G401 (cell line): ENCODE data around the gene CCDC149. TPM values are rescaled to one million over a fixed set of nuclear protein-coding genes. Genes with fewer than 3 reads are reported as not detected.
"Not testable (repeated sequence)": the region's sequence is repeated elsewhere in the genome, so short reads cannot be mapped to it uniquely, and the experiment has no call there.

ENCODE experiments used
- DNase-seq: peaks from one replicate; pipeline ENCODE4 v3.0.0-alpha.2; 2015; ENCODE audit warnings: low spot score
- in situ Hi-C: cut with HindIII; loops from 2 replicates; pipeline ENCODE4 v1.10.0; 2016; ENCODE audit warnings: low sequenced_read_pairs, mixed read lengths
- total RNA-seq: library from RNA; depleted of rRNA; stranded (reverse); fragments of >200 nt; shearing (Covaris generic); gene quantifications from 2 replicates; pipeline ENCODE4 v1.2.3, GENCODE V29; 2014

The CCDC149 gene
- total RNA-seq, 1 experiment from 2014 or later: not detected

GRCh38 chr4:24921491-24921890 lies 8.6 kb upstream of the CCDC149 start:
- DNase-seq: no peak
- in situ Hi-C loops: no loop called here

- no peak for DNase-seq
- in situ Hi-C loops: no loop called here
These were observed 7.2 kb upstream of the CCDC149 start for GRCh38 chr4:24920008-24920407.

- in situ Hi-C loops: no loop called here
These were observed 4.4 kb upstream of the CCDC149 start for GRCh38 chr4:24917076-24917856.

GRCh38 chr4:24915121-24915922 lies 2.5 kb upstream of the CCDC149 start:
- DNase-seq: peak; percentile 75
- in situ Hi-C loops: no loop called here

More at GRCh38 chr4:24917076-24917856, 4.4 kb upstream of the CCDC149 start:
- DNase-seq: no peak

- in situ Hi-C loops: no loop called here
- DNase-seq: no peak
These were observed 1.6 kb upstream of the CCDC149 start for GRCh38 chr4:24914460-24914859.

GRCh38 chr4:24913119-24913485 lies 260 bp upstream of the CCDC149 start:
- DNase-seq: peak; percentile 22
- in situ Hi-C loops: no loop called here

- DNase-seq: no peak
- in situ Hi-C loops: no loop called here
These were observed 2.3 kb downstream of the CCDC149 start for GRCh38 chr4:24910499-24910898.

GRCh38 chr4:24909606-24910005 lies 3.2 kb downstream of the CCDC149 start:
- DNase-seq, in situ Hi-C loops: not testable (repeated sequence)

GRCh38 chr4:24897639-24898038 lies 15.2 kb downstream of the CCDC149 start:
- in situ Hi-C loops: no loop called here
- DNase-seq: peak; percentile 58

GRCh38 chr4:24896977-24897376 lies 15.9 kb downstream of the CCDC149 start:
- no peak for DNase-seq
- in situ Hi-C loops: no loop called here

GRCh38 chr4:24896056-24896455 lies 16.8 kb downstream of the CCDC149 start:
- no peak for DNase-seq
- in situ Hi-C loops: no loop called here

GRCh38 chr4:24895461-24895860 lies 17.4 kb downstream of the CCDC149 start:
- no peak for DNase-seq
- in situ Hi-C loops: no loop called here

- in situ Hi-C loops: no loop called here
- DNase-seq: no peak
These were observed 18.0 kb downstream of the CCDC149 start for GRCh38 chr4:24894846-24895245.

GRCh38 chr4:24894243-24894642 lies 18.6 kb downstream of the CCDC149 start:
- no peak for DNase-seq
- in situ Hi-C loops: no loop called here

- no peak for DNase-seq
These were observed 20.1 kb downstream of the CCDC149 start for GRCh38 chr4:24892778-24893177.

GRCh38 chr4:24892278-24892677 lies 20.6 kb downstream of the CCDC149 start:
- no peak for DNase-seq
- in situ Hi-C loops: no loop called here

More at GRCh38 chr4:24892778-24893177, 20.1 kb downstream of the CCDC149 start:
- in situ Hi-C loops: no loop called here

- in situ Hi-C loops: no loop called here
- DNase-seq: no peak
These were observed 22.2 kb downstream of the CCDC149 start for GRCh38 chr4:24890561-24891126.

GRCh38 chr4:24889991-24890390 lies 22.9 kb downstream of the CCDC149 start:
- in situ Hi-C loops: loop anchor here (5.0 kb wide), 1 partner anchor 48 kb away; no protein-coding TSS in a partner anchor
- no peak for DNase-seq

- in situ Hi-C loops: loop anchor here (5.0 kb wide), 1 partner anchor 46 kb away; no protein-coding TSS in a partner anchor
- no peak for DNase-seq
These were observed 24.1 kb downstream of the CCDC149 start for GRCh38 chr4:24888475-24889344.
